NCI-H510A treated with DMSO at 0.1 percent for 48 hours (cell line): ENCODE data around the gene CISD1.
"Not testable (repeated sequence)": the region's sequence is repeated elsewhere in the genome, so short reads cannot be mapped to it uniquely, and the experiment has no call there.

ENCODE experiments used
- DNase-seq: peaks from one replicate; lab custom pipeline; 2025; lab: John Stamatoyannopoulos, UW

CISD1 gene

DNA sequence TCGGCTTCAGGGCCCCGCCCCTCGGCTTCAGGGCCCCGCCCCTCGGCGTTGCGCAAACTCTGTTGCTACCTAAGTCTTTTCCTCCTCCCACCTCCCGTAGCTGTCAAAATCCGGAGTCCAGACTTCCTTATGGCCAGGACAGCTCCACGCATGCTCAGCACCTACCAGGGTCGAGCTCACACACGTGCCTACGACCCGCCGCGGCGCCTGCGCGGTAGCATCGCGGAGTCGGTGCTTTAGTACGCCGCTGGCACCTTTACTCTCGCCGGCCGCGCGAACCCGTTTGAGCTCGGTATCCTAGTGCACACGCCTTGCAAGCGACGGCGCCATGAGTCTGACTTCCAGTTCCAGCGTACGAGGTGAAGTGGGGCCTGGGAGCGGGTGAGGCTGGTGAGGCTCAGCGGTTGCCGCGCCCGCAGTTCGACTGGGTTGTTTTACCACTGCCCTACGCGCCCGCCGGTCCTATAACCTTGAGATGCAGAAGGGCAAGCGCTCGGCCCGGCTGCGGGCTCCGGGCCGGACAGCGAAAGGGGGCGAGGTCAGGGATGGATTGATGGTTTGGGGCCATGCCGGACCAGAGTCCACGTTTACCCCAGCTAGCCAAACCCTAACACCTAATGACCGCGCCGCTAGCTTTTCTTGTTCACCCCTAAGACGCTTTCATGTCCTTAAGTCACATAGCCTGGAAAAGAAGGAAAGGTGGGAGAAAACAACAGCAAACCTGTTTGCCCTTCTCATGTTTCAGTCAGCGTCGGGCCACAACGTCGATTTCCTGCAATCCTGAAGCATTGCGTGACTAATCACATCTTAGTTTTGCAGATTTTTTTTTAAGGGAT is at the start of gene CISD1:
Gene CISD1 (plus strand): TSS at position 217 of the 836 bp plus-strand sequence. CDS start 112 bp downstream, at position 329.
- DNase-seq, result peak; percentile 87

DNA sequence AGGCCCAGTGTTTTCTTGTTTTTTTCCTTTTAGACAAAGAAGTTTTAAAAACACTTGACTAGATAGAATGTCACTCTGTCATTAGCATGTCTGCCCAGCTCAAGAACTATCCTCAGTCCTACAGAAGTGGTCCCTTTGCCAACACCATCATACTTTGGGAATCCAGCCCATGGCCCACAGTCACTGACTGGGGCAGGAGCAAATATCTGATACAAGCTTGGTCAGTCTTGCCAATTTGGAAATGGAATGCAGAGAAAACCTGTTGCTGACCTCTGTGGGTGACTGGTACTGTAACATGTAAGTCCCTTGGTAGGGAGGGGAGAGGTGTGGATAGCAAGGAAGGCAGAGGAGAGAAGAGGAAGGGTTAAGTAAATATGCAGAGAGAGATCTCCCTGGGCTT is 49.1 kb upstream of the CISD1 start:
- DNase-seq, result no peak

GRCh38 chr10:58220769-58221451 is 48.1 kb upstream of the CISD1 start:
- DNase-seq, result no peak

DNA sequence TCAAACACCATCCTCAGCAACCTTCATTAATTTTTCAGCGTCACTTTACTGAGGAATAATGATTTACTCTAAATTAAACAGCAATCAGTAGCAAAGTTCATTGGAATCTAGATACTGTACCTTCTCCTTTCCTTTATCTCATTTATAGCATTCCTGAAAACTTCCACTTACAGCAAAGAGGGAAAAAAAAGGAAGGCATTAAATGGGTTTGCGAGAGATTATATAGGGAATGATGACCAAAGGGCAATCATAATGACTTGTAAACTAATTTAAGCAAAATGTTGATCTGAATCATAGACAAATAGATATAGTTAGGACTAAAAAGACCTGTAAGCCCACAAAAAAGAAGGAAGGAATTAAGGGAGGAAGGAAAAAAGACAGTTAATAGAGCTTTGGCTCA is 43.3 kb upstream of the CISD1 start:
- DNase-seq, result no peak

GRCh38 chr10:58229856-58230255 is 39.1 kb upstream of the CISD1 start:
- not testable (repeated sequence) for DNase-seq

DNA sequence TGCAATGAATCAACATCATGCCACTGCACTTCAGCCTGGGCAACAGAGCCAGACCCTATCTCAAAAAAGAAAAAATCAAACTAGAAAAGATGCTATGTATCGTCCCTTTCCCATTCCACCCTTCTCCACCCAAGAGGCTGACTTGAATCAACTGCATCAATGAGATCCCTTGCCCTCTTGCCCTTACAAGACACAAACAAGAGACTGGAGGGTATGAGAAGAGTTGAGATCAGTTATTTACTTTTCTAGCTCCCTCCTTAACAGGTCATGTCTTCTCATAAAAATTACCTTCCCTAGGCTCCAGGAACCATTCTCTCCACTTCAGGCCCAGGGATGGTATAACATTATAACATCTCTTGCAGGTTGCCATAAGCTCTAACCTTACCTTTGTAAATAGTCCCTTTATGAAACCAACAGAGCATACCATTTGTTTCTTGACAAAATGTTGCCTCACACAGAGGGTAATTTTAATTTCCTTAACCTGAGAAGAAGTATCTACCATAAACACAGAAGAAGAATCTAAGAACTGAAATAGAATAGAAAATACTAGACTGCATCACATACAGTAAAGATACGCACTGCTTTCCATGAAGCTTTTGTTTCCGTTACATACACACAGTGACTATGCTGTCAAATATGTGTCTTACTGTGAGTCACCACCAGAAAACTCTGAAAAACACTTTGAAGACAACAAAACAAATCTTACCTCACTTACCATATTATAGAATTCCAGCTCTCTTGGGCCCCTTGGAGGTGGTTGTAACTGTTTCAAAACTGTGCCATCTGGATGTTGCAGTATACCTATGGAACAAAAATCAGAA is 31.7 kb upstream of the CISD1 start:
- no peak for DNase-seq

- DNase-seq, result no peak
These were observed 29.3 kb upstream of the CISD1 start for GRCh38 chr10:58239561-58240169.

DNA sequence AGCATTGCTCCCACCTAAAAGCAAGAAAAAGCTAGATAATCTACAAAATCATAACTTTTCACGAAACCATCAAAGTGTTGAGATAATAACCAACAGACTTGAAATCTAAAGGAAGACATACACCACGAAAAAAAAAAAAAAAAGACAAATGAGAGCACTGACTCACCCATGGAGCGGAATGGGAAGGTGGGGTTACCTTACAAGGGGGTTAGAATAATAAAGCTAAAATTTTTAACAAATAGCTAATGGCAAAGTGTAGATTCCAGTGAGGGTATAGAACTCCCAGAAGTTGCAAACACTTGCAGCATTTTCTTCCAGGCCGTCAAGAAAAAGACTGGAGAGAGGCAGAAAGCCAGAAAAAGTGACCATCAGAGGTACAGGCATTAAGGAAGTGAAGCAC is 28.4 kb upstream of the CISD1 start:
- no peak for DNase-seq

- no peak for DNase-seq
These were observed 27.6 kb upstream of the CISD1 start for GRCh38 chr10:58241346-58241745.

GRCh38 chr10:58243269-58243668 is 25.7 kb upstream of the CISD1 start:
- no peak for DNase-seq

DNA sequence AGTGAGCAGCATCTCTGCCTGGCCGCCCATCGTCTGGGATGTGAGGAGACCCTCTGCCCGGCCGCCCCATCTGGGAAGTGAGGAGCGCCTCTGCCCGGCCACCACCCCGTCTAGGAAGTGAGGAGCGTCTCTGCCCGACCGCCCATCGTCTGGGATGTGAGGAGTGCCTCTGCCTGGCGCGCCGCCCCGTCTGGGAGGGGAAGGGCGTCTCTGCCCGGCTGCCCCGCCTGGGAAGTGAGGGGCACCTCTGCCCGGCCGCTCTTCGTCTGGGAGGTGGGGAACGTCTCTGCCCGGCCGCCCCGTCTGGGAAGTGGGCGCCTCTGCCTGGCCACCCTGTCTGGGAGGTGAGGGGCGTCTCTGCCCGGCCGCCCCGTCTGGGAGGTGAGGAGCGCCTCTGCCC is 25.2 kb upstream of the CISD1 start:
- DNase-seq, result not testable (repeated sequence)

- DNase-seq, result not testable (repeated sequence)
These were observed 24.7 kb upstream of the CISD1 start for GRCh38 chr10:58244242-58244641.

- not testable (repeated sequence) for DNase-seq
These were observed 24.3 kb upstream of the CISD1 start for GRCh38 chr10:58244666-58245065.

DNA sequence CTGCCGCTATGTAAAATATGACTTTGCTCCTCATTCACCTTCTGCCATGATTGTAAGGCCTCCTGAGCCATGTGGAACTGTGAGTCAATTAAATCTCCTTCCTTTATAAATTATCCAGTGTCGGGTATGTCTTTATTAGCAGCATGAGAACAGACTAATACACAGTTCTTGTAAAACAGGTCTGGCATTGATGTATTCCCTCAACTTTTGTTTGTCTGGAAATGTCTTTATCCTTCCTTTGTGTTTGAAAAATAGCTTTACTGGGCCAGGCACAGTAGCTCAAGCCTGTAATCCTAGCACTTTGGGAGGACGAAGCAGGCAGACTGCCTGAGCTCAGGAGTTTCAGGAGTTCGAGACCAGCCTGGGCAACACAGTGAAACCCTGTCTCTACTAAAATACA is 15.8 kb upstream of the CISD1 start:
- DNase-seq, result no peak

- DNase-seq, result no peak
These were observed 14.3 kb upstream of the CISD1 start for GRCh38 chr10:58254644-58255043.

GRCh38 chr10:58256013-58256780 is 12.8 kb upstream of the CISD1 start:
- DNase-seq, result not testable (repeated sequence)

- DNase-seq, result no peak
These were observed 9.8 kb upstream of the CISD1 start for GRCh38 chr10:58258977-58259692.

DNA sequence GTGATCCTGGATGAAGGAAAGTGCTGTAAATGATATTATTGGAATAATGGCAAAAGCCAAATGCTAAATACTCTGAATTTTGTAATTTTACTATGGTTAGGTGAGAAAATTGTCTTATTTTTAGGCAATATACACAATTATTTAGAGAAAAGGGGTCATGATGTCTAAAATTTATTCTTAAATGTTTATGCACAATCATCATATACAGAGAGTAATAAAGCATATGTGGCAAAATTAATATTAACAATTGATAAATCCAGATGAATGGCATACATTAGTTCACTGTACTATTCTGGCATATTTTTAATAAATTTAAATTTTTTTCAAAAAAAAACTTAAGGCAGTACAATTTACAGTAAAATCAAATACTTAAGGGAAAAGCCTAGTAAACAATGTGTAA is 8.6 kb upstream of the CISD1 start:
- no peak for DNase-seq

DNA sequence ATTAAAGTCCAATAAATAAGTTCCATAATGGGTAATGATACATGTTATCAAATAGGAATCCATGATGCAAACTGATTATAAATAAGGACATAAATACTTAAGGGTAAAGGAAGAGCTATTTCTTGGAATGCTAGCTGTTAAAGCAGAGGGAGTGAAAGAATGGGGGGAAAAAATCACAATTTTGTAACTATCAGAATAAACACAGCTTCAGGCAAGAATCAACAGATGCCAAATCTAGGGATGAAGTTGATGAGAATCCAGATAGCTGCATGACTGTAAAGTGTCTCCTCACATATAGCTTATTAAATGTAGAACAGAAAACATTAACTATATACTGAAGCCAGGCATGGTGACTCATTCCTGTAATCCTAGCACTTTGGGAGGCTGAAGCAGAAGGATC is 6.2 kb upstream of the CISD1 start:
- no peak for DNase-seq

- DNase-seq, result peak; percentile 35
These were observed 4.2 kb upstream of the CISD1 start for GRCh38 chr10:58264780-58265179.

- DNase-seq, result no peak
These were observed 3.7 kb upstream of the CISD1 start for GRCh38 chr10:58265249-58265648.
